ENCODE results near the gene MND1. TPM values are rescaled to one million over a fixed set of nuclear protein-coding genes. Genes with fewer than 3 reads are reported as not detected.

The MND1 gene
- total and polyA plus RNA-seq, 8 donors, result 2.3 to 19.2 (median 10.0) TPM

DNA sequence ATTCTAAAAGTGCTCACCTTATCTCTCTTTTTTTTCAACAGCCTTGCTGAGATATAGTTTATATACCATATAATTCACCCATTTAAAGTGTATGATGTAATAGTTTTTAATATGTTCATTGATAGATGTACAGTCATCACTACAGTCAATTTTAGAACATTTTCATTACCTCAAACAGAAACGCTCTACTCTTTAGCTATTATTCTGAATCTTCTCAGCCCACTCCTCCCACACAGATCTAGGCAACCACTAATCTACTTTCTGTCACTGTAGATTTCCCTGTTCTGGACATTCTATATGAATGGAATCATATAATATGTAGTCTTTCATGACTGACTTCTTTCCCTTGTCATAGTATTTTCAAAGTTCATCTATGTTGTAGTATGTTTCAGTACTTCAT is 22.6 kb downstream of the MND1 start:
- DNase-seq, result no peak
- no peaks in the 10 kb centered on the region for H3K4me1 ChIP-seq
- ATAC-seq, result no peak
- intact Hi-C loops (cut with DNase I), result no loop called here
- H3K9me3 ChIP-seq, result no peaks in the 10 kb centered on the region
- no peak overlapping the region for H3K4me3 ChIP-seq
- TF ChIP-seq CTCF (IDR thresholded peaks at IDR 0.05), result no peak
- no peaks in the 10 kb centered on the region for H3K36me3 ChIP-seq
- H3K27me3 ChIP-seq, result no peaks in the 10 kb centered on the region
- no peak overlapping the region for H3K27ac ChIP-seq

DNA sequence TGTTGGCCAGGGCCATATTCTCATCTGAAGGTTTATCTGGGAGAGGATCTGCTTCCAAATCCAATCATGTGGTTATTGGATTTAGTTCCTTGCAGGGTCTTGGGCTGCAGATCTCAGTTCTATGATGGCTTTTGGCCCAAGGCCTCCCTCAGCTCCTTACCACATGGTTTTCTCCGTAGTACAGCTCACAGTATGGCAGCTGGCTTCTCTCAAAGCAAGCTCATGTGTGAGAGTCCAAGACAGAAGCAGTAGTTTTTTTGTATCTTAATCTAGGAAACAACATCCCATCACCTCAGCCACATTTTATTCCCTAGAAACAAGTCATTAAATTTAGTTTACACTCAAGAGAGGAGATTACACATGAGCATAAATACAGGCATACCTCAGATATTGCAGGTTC is 24.5 kb downstream of the MND1 start:
- peak in 1 of 4 donors; percentile 48 for DNase-seq
- H3K9me3 ChIP-seq, result peaks cover 0 to 10% of the 10 kb centered on the region in 2 donors
- no peak overlapping the region for H3K4me3 ChIP-seq
- H3K4me1 ChIP-seq, result no peaks in the 10 kb centered on the region
- TF ChIP-seq CTCF (IDR thresholded peaks at IDR 0.05), result no peak
- intact Hi-C loops (cut with DNase I), result no loop called here
- H3K27me3 ChIP-seq, result no peaks in the 10 kb centered on the region
- H3K36me3 ChIP-seq, result no peaks in the 10 kb centered on the region
- no peak overlapping the region for H3K27ac ChIP-seq
- ATAC-seq, result no peak

- Histone ChIP-seq H3K9me3 (peaks cover 0 to 10% of the 10 kb centered on the region in 2 donors), H3K36me3 (no peaks in the 10 kb centered on the region), H3K4me3 (no peak overlapping the region), H3K4me1 (no peaks in the 10 kb centered on the region), H3K27me3 (no peaks in the 10 kb centered on the region), H3K27ac (no peak overlapping the region)
- ATAC-seq (no peak), DNase-seq (no peak)
- no peak for TF ChIP-seq CTCF (IDR thresholded peaks at IDR 0.05)
- intact Hi-C loops (cut with DNase I), result no loop called here
Measured at GRCh38 chr4:153371701-153372234, 27.3 kb downstream of the MND1 start.

DNA sequence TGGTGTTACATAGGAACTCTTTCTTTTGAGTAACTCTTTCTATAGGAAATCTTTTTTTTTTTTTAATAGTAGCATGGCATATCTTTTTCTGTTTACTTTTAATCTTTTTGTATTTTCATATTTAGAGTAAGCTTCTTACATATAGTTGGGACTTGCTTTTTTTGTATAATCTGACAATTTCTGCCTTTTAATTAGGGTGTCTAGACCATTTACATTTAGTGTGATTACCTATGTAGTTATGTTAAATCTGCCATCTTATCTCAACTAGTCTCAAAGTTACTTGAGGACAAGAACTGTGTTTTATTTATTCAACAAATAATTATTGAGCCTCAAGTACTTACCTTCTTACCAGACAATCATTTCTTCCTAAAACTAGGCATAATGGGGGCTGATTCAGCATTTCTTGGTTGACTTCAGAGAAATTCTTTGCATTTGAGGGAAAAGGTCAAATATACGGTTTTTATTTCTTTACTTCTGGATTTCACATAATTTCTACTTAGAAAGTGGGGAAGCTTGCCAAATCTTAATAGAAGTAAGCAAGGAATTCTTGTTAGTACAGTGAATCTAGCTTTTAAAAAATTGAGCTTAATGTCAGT is 28.6 kb downstream of the MND1 start:
- Histone ChIP-seq H3K27ac (no peak overlapping the region), H3K4me1 (no peaks in the 10 kb centered on the region), H3K27me3 (no peaks in the 10 kb centered on the region), H3K36me3 (no peaks in the 10 kb centered on the region), H3K9me3 (peaks cover 0 to 10% of the 10 kb centered on the region in 2 donors), H3K4me3 (no peak overlapping the region)
- intact Hi-C loops (cut with DNase I), result no loop called here
- no peak for TF ChIP-seq CTCF (IDR thresholded peaks at IDR 0.05)
- DNase-seq (no peak), ATAC-seq (no peak)

DNA sequence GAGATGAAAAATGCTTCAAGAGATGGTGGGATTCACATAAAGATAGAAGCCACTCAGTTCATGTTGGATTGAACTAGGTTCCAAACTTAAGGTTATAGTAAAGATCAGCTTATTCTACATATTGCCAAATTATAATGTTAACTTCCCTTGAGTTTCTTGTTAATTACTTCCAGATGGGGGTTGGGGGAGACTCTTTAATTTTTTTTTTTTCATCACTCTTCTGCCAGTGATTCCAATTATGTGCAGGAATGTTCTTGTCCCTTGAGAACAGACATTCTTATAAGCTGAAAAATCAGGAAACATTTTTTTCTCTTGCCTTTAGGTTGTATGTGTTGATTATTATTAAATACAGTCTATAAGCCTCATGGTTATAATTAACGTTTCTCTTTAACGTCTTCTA is 30.0 kb downstream of the MND1 start:
- no peak for TF ChIP-seq CTCF (IDR thresholded peaks at IDR 0.05)
- no peak for DNase-seq
- Histone ChIP-seq H3K4me3 (no peak overlapping the region), H3K27ac (no peak overlapping the region), H3K4me1 (no peaks in the 10 kb centered on the region), H3K9me3 (peaks cover 0 to 10% of the 10 kb centered on the region in 2 donors), H3K36me3 (no peaks in the 10 kb centered on the region), H3K27me3 (no peaks in the 10 kb centered on the region)
- intact Hi-C loops (cut with DNase I), result no loop called here
- no peak for ATAC-seq

Data from left lung (tissue), 10 donors.